Calu3 (cell line): ENCODE measurements around the gene TMEM191C. TPM values are rescaled to one million over a fixed set of nuclear protein-coding genes. Genes with fewer than 3 reads are reported as not detected.
A peak's percentile ranks its signal among the peaks of the same experiment; 100 is the strongest.
"Not testable (repeated sequence)": the region's sequence is repeated elsewhere in the genome, so short reads cannot be mapped to it uniquely, and the experiment has no call there.

Experiments used
- BruUV-seq: library from RNA; stranded (reverse); fragments of 400-500 nt; replicated peaks from 2 replicates; lab custom pipeline; 2021; lab: Mats Ljungman, UMichigan
- CTCF ChIA-PET: fragments of 300-600 bp; sonication (Branson Sonifier 250); formaldehyde crosslinking; loops from one replicate; lab custom pipeline; 2022; ENCODE audit warnings: antibody characterized with exemption; lab: Charles Lee
- DNase-seq: peaks from one replicate; pipeline ENCODE4 v3.0.0; 2022
- H3K27ac Mint-ChIP-seq: one replicate; pipeline ENCODE4 v1.8.0; 2022; ENCODE audit warnings: mixed read lengths; ENCODE audit not compliant: unreplicated experiment
- H3K27me3 Mint-ChIP-seq: one replicate; pipeline ENCODE4 v1.8.0; 2022; ENCODE audit warnings: mixed read lengths; ENCODE audit not compliant: unreplicated experiment
- H3K36me3 Mint-ChIP-seq: one replicate; pipeline ENCODE4 v1.8.0; 2022; ENCODE audit warnings: mild to moderate bottlenecking, moderate library complexity, mixed read lengths; ENCODE audit not compliant: insufficient read depth, unreplicated experiment
- H3K4me1 Mint-ChIP-seq: one replicate; pipeline ENCODE4 v1.8.0; 2022; ENCODE audit warnings: mild to moderate bottlenecking, low read depth, mixed read lengths; ENCODE audit not compliant: unreplicated experiment
- H3K4me3 Mint-ChIP-seq: one replicate; pipeline ENCODE4 v1.8.0; 2022; ENCODE audit warnings: mild to moderate bottlenecking, low read depth, moderate library complexity, mixed read lengths; ENCODE audit not compliant: unreplicated experiment
- H3K9me3 Mint-ChIP-seq: one replicate; pipeline ENCODE4 v1.8.0; 2022; ENCODE audit warnings: low read depth, mixed read lengths; ENCODE audit not compliant: unreplicated experiment
- CTCF ChIP-seq: fragments of 200-600 bp; IDR thresholded peaks from one replicate; pipeline ENCODE4 v1.8.0; 2022; ENCODE audit warnings: antibody characterized with exemption; ENCODE audit not compliant: unreplicated experiment
- intact Hi-C: fragments of 100-400 bp; cut with micrococcal nuclease; formaldehyde crosslinking; loops from one replicate; pipeline ENCODE4 v1.10.0; 2022; ENCODE audit not compliant: unreplicated experiment
- total RNA-seq: library from RNA; stranded (reverse); gene quantifications from 2 replicates; pipeline ENCODE4 v1.2.3, GENCODE V29; 2022

TMEM191C gene
- total RNA-seq, 1 experiment from 2014 or later = 2.2 TPM

DNA sequence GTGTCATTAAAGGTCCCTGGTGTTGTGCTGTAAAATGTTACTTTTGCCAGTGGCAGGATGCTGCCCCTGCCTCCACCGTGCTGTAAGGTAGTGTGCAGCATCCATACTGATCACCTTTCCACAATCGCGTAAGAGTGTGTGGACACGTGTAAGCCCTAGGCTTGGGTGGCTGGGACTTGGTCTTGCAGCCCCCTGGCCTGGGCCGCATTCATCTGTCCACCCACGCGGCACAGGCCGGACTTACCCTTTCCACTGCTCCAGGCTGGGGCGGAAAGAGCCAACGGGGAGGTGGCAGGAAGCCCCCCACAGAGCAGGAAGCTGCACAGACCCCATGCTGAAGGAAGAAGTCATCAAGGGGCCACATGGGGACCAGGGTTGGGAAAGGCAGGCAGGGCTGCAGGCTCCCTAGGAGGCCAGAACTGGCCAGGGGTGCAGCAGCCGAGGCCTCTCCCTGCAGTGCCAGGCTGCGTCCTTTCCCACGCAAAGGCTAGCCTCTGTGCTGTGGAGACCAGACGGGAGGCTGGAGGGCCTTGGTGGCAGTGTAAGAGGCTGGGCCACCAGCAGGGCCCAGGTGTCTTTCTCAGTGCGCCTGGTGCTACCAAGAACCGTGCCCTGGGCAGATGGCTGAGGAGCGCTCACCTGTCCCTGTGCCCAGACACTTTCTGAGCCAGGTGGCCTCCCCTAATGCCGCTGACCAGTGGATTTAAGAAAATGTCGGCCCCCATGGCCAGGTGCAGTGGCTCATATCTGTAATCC is 11.7 kb upstream of the TMEM191C start:
- no peak for TF ChIP-seq CTCF
- Mint-ChIP-seq H3K4me1 (peaks cover 12% of the 10 kb centered on the region), H3K9me3 (no peaks in the 10 kb centered on the region), H3K27ac (no peak overlapping the region), H3K36me3 (peaks cover 8% of the 10 kb centered on the region), H3K27me3 (no peaks in the 10 kb centered on the region), H3K4me3 (no peak overlapping the region)
- CTCF ChIA-PET = no interaction called here
- BruUV-seq = no TSS peak
- intact Hi-C loops = no loop called here
- DNase-seq = no peak

DNA sequence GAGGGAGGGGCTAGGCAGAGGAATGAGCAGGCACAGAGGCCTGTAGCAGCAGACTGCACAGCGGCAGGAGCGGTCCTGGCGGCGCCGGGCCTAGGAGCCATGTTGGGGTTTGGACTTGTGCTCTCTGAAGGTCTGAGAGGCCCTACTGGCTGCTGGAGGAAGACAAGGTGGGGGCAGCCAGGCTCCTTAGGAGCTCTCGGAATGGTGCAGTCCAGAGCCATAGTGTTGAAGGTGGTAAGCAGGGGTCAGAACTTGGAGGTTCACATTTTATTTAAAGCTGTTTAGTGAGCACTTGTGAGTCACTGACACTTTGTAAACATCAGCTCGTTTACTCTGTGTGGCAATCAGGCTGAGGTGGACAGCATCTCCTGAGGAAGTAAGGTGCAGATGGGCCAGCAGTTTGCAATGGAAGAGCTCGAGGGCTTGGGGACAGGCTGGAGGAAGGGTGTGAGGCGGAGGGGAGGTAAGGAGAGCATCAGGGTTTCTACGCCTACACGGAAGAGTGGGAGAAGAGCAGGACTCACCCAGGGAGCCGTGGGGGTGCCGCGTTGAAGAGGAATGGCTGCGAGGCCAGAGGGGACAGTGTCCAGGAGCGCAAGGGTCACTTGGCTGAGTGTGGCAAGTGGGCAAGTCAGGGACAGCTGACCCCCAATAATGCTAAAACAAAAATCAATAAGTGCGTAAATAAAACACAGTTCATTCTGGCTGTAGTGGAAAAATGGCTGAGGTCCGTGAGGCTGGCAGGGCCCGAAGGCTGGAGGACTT is 10.0 kb upstream of the TMEM191C start:
- Mint-ChIP-seq H3K36me3 (peaks cover 8% of the 10 kb centered on the region), H3K4me3 (no peak overlapping the region), H3K4me1 (peaks cover 12% of the 10 kb centered on the region), H3K9me3 (no peaks in the 10 kb centered on the region), H3K27me3 (no peaks in the 10 kb centered on the region), H3K27ac (no peak overlapping the region)
- CTCF ChIA-PET = interaction anchor here (0.8 kb wide), 1 partner anchor 186 kb away, joined by 3 read pairs; no protein-coding TSS in a partner anchor
- TF ChIP-seq CTCF = no peak
- intact Hi-C loops = no loop called here
- no TSS peak for BruUV-seq
- no peak for DNase-seq

GRCh38 chr22:21462672-21463071 is 4.5 kb upstream of the TMEM191C start:
- H3K36me3 Mint-ChIP-seq, H3K9me3 Mint-ChIP-seq, CTCF ChIA-PET, H3K4me1 Mint-ChIP-seq, H3K4me3 Mint-ChIP-seq, intact Hi-C loops, H3K27me3 Mint-ChIP-seq, H3K27ac Mint-ChIP-seq, BruUV-seq, DNase-seq: not testable (repeated sequence)

DNA sequence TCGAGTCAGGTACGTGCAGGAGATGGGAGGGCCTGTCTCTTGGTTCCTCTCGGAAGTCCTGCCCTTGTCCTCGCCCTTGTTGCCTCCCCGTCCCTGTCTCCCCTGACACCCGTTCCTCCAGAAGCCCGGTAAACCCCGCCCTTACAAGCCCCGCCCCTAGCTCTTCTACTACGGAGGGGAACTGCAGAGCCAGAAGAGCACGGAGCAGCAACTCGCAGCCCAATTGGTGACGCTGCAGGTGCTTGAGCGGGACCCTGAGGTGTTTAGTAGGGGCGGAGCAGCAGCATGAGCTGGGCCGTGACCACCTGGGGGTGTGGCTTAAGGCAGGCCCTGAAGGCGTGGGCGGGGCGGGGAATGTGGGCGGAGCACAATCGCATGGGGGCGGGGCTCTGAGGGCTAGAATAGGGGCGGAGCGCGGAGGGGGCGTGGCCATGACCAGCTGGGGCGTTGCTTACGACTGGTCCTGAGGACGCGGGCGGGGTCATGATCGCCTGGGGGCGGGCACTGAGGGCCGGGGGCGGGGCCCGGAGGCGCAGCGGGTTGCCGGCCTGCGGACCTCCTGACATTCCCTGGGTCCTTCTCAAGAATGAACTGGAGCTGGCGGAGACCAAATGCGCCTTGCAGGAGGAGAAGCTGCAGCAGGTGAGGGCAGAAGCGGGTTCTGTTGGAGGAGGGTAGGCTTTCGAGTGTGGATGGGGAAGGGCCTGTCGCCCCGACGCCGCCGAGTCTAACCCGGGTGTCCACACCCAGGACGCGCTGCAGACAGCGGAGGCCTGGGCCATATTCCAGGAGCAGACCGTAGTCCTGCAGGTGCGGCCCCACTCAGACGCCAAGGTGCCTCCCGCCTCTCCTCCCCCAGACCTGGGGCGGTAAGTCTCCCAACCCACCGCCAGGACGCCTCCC is 1.3 kb downstream of the TMEM191C start:
- intact Hi-C loops = not testable (repeated sequence)
- H3K27ac Mint-ChIP-seq = peak overlapping the region; percentile 45

GRCh38 chr22:21469097-21469994 is 2.2 kb downstream of the TMEM191C start:
- BruUV-seq, DNase-seq, H3K27me3 Mint-ChIP-seq, H3K4me3 Mint-ChIP-seq, H3K4me1 Mint-ChIP-seq, H3K27ac Mint-ChIP-seq, H3K9me3 Mint-ChIP-seq, CTCF ChIA-PET, H3K36me3 Mint-ChIP-seq, intact Hi-C loops: not testable (repeated sequence)

More for the DNA sequence above, 1.3 kb downstream of the TMEM191C start:
- H3K36me3 Mint-ChIP-seq, H3K4me1 Mint-ChIP-seq, CTCF ChIA-PET, H3K9me3 Mint-ChIP-seq, BruUV-seq, H3K27me3 Mint-ChIP-seq: not testable (repeated sequence)
- H3K4me3 Mint-ChIP-seq = peak overlapping the region; percentile 70
- peak; percentile 87 for DNase-seq

DNA sequence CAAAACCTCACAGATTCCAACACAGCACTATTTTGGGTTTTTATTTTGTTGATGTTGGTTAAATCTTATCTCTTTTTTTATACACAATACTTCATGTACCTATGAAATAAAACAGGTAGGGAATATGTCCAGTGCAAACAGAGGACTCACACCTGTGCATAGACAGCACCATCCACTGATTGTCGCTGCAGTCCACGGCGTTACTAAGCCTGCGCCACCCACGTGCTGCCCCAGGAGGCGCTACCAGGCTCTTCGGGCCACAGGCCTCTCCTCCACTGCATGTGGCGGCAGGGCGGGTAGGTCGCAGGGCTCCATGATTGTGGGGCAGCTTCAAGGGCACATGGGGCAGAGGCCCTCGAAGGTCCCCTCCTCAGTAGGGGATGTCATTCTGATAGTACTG is 5.8 kb downstream of the TMEM191C start:
- intact Hi-C loops, H3K4me1 Mint-ChIP-seq, H3K36me3 Mint-ChIP-seq, CTCF ChIA-PET, H3K4me3 Mint-ChIP-seq, DNase-seq, H3K27me3 Mint-ChIP-seq, BruUV-seq, H3K27ac Mint-ChIP-seq, H3K9me3 Mint-ChIP-seq: not testable (repeated sequence)

GRCh38 chr22:21473664-21474063 is 6.5 kb downstream of the TMEM191C start:
- H3K27ac Mint-ChIP-seq, intact Hi-C loops, H3K36me3 Mint-ChIP-seq, H3K4me1 Mint-ChIP-seq, DNase-seq, H3K4me3 Mint-ChIP-seq, BruUV-seq, H3K9me3 Mint-ChIP-seq, H3K27me3 Mint-ChIP-seq, CTCF ChIA-PET: not testable (repeated sequence)
